H9 (cell line): ENCODE measurements around the gene ALG14. TPM values are rescaled to one million over a fixed set of nuclear protein-coding genes. Genes with fewer than 3 reads are reported as not detected.

ENCODE experiments used
- DNase-seq: peaks from one replicate; pipeline ENCODE4 v3.0.0-alpha.2; 2017
- H2AFZ ChIP-seq: one replicate; pipeline ENCODE4 v1.6.1; 2013; ENCODE audit warnings: mild to moderate bottlenecking, low read length, control low read depth, moderate library complexity
- H2AK5ac ChIP-seq: 2 replicates; pipeline ENCODE4 v1.6.1; 2013; ENCODE audit warnings: low read length, control low read depth, mixed read lengths; ENCODE audit not compliant: insufficient read length
- H2BK120ac ChIP-seq: one replicate; pipeline ENCODE4 v1.6.1; 2013; ENCODE audit warnings: low read depth, mild to moderate bottlenecking, low read length, control low read depth, inconsistent platforms; ENCODE audit not compliant: poor library complexity, severe bottlenecking
- H2BK12ac ChIP-seq: 2 replicates; pipeline ENCODE4 v1.6.1; 2013; ENCODE audit warnings: low read length, control low read depth, mixed read lengths, low read depth; ENCODE audit not compliant: insufficient read length
- H2BK15ac ChIP-seq: 2 replicates; pipeline ENCODE4 v1.6.1; 2013; ENCODE audit warnings: low read depth, low read length, control low read depth
- H2BK20ac ChIP-seq: one replicate; pipeline ENCODE4 v1.6.1; 2013; ENCODE audit warnings: low read depth, mild to moderate bottlenecking, low read length, control low read depth, inconsistent platforms; ENCODE audit not compliant: poor library complexity, severe bottlenecking
- H2BK5ac ChIP-seq: 2 replicates; pipeline ENCODE4 v1.6.1; 2013; ENCODE audit warnings: low read length, control low read depth, mixed read lengths; ENCODE audit not compliant: insufficient read length
- H3K14ac ChIP-seq: 2 replicates; pipeline ENCODE4 v1.6.1; 2013; ENCODE audit warnings: low read length, control low read depth; ENCODE audit not compliant: insufficient read depth
- H3K18ac ChIP-seq: 2 replicates; pipeline ENCODE4 v1.6.1; 2013; ENCODE audit warnings: low read depth, mild to moderate bottlenecking, mixed read lengths, low read length, control low read depth; ENCODE audit not compliant: insufficient read length
- H3K23ac ChIP-seq: 2 replicates; pipeline ENCODE4 v1.6.1; 2013; ENCODE audit warnings: low read length, control low read depth, mixed read lengths, low read depth; ENCODE audit not compliant: insufficient read length
- H3K23me2 ChIP-seq: 2 replicates; pipeline ENCODE4 v1.6.1; 2013; ENCODE audit warnings: low read depth, mild to moderate bottlenecking, mixed read lengths, low read length, control low read depth; ENCODE audit not compliant: insufficient read length, poor library complexity, severe bottlenecking
- H3K27ac ChIP-seq: 2 replicates; pipeline ENCODE4 v1.5.1; 2013; ENCODE audit warnings: low read length, control low read depth, mixed read lengths, low read depth; ENCODE audit not compliant: insufficient read length
- H3K27me3 ChIP-seq: 2 replicates; pipeline ENCODE4 v1.6.1; 2013; ENCODE audit warnings: low read length, control low read depth, inconsistent platforms; ENCODE audit not compliant: insufficient read depth
- H3K4ac ChIP-seq: 2 replicates; pipeline ENCODE4 v1.6.1; 2013; ENCODE audit warnings: low read depth, mild to moderate bottlenecking, control low read depth, inconsistent platforms, low read length, moderate library complexity
- H3K4me1 ChIP-seq: 2 replicates; pipeline ENCODE4 v1.6.1; 2013; ENCODE audit warnings: low read length, control low read depth, inconsistent platforms; ENCODE audit not compliant: insufficient read depth
- H3K4me2 ChIP-seq: 2 replicates; pipeline ENCODE4 v1.6.1; 2013; ENCODE audit warnings: low read length, control low read depth, mixed read lengths; ENCODE audit not compliant: insufficient read length, insufficient read depth
- H3K56ac ChIP-seq: 2 replicates; pipeline ENCODE4 v1.6.1; 2013; ENCODE audit warnings: low read depth, mild to moderate bottlenecking, mixed read lengths, low read length, control low read depth; ENCODE audit not compliant: insufficient read length
- H3K79me1 ChIP-seq: 2 replicates; pipeline ENCODE4 v1.6.1; 2013; ENCODE audit warnings: low read depth, mild to moderate bottlenecking, moderate library complexity, low read length, control low read depth, inconsistent platforms; ENCODE audit not compliant: insufficient read depth, poor library complexity, severe bottlenecking
- H3K79me2 ChIP-seq: 2 replicates; pipeline ENCODE4 v1.6.1; 2013; ENCODE audit warnings: low read length, control low read depth, inconsistent platforms; ENCODE audit not compliant: insufficient read depth
- H3K9ac ChIP-seq: 2 replicates; pipeline ENCODE4 v1.6.1; 2013; ENCODE audit warnings: low read length, control low read depth, mixed read lengths; ENCODE audit not compliant: insufficient read length; ENCODE audit errors: extremely low read depth
- H3K9me3 ChIP-seq: one replicate; pipeline ENCODE4 v1.6.1; 2013; ENCODE audit warnings: low read depth, low read length, inconsistent platforms; ENCODE audit not compliant: control insufficient read depth
- H3T11ph ChIP-seq: one replicate; pipeline ENCODE4 v1.6.1; 2013; ENCODE audit warnings: mild to moderate bottlenecking, low read length, control low read depth, inconsistent platforms
- H4K20me1 ChIP-seq: one replicate; pipeline ENCODE4 v1.6.1; 2013; ENCODE audit not compliant: control insufficient read depth, insufficient read length, insufficient read depth
- H4K5ac ChIP-seq: 2 replicates; pipeline ENCODE4 v1.6.1; 2013; ENCODE audit warnings: low read depth, mild to moderate bottlenecking, mixed read lengths, low read length, control low read depth; ENCODE audit not compliant: insufficient read length
- H4K8ac ChIP-seq: replicated peaks from 2 replicates; pipeline ENCODE4 v1.6.1; 2013; ENCODE audit warnings: low read length, control low read depth, mixed read lengths, low read depth; ENCODE audit not compliant: insufficient read length
- H4K91ac ChIP-seq: 2 replicates; pipeline ENCODE4 v1.6.1; 2013; ENCODE audit warnings: low read depth, mild to moderate bottlenecking, moderate library complexity, mixed read lengths, low read length, control low read depth; ENCODE audit not compliant: insufficient read length
- H3K27ac Mint-ChIP-seq, 3 experiments: 2 replicates in 2 of 3; 3 replicates in 1 of 3; pipeline ENCODE4 v1.8.0; 2020 to 2021; ENCODE audit warnings: mixed read lengths in 3 of 3, mild to moderate bottlenecking in 1 of 3, moderate library complexity in 1 of 3
- H3K27me3 Mint-ChIP-seq: 2 replicates; pipeline ENCODE4 v1.8.0; 2021; ENCODE audit warnings: low read depth, mild to moderate bottlenecking, moderate library complexity, mixed read lengths
- H3K36me3 Mint-ChIP-seq, 3 experiments: 2 replicates in 2 of 3; 3 replicates in 1 of 3; pipeline ENCODE4 v1.8.0; 2020 to 2021; ENCODE audit warnings: low read depth in 3 of 3, mixed read lengths in 3 of 3; ENCODE audit not compliant: insufficient read depth in 1 of 3
- H3K4me1 Mint-ChIP-seq, 2 experiments: 2 replicates each; pipeline ENCODE4 v1.8.0; 2020; ENCODE audit warnings: mixed read lengths in 2 of 2
- H3K4me3 Mint-ChIP-seq, 2 experiments: 2 replicates in 1 of 2; 3 replicates in 1 of 2; pipeline ENCODE4 v1.8.0; 2020 to 2021; ENCODE audit warnings: mild to moderate bottlenecking in 2 of 2, mixed read lengths in 2 of 2, moderate library complexity in 1 of 2
- H3K9me3 Mint-ChIP-seq, 2 experiments: 2 replicates in 1 of 2; 3 replicates in 1 of 2; pipeline ENCODE4 v1.8.0; 2020; ENCODE audit warnings: mild to moderate bottlenecking in 2 of 2, mixed read lengths in 2 of 2, moderate library complexity in 1 of 2
- WGBS: extraction: QIAGEN DNeasy Blood & Tissue Kit; methylation state at CpG from one replicate; pipeline ENCODE4 v1.1.7; 2013; ENCODE audit warnings: missing lambda C conversion rate, low lambda C conversion rate, mixed read lengths; ENCODE audit not compliant: insufficient read length; ENCODE audit errors: extremely low coverage; 5-methylcytosine and 5-hydroxymethylcytosine counted together
- total RNA-seq: library from RNA; stranded (reverse); gene quantifications from 2 replicates; pipeline ENCODE4 v1.2.1, GENCODE V29; 2021
- TF ChIP-seq, protein P1 (sequence below): fragments of 200-600 bp; sonication (generic); conservative IDR thresholded peaks from 3 replicates; pipeline ENCODE4 v1.8.0; 2021; ENCODE audit warnings: antibody characterized with exemption, mild to moderate bottlenecking

ALG14 gene
- total RNA-seq, 1 experiment from 2014 or later, result 2.5 TPM

GRCh38 chr1:94927405-94928175, 145.2 kb downstream of the ALG14 start:
- WGBS, result no CpG with 5 or more reads among the region's 40 CpGs
- no peak overlapping the region for H2BK20ac ChIP-seq
- peaks cover 5% of the 10 kb centered on the region for H3K79me1 ChIP-seq
- H3K27me3 ChIP-seq, result no peaks in the 10 kb centered on the region
- peak overlapping the region; percentile 98 to 100 (median 100) for H3K27ac Mint-ChIP-seq
- H3K4me2 ChIP-seq, result peak overlapping the region; percentile 76
- H4K5ac ChIP-seq, result no peak overlapping the region
- H2BK12ac ChIP-seq, result peak overlapping the region; percentile 28
- peaks cover 0 to 2% of the 10 kb centered on the region in 2 experiments; a peak in 1 of 5 replicates for H3K9me3 Mint-ChIP-seq
- H3K79me2 ChIP-seq, result peaks cover 24% of the 10 kb centered on the region
- H3K4ac ChIP-seq, result peak overlapping the region; percentile 68; the same call in 1 of the 2 replicates
- no peaks in the 10 kb centered on the region for H3K27me3 Mint-ChIP-seq
- peaks cover 18 to 22% (median 18%) of the 10 kb centered on the region in 3 experiments for H3K36me3 Mint-ChIP-seq
- no peak overlapping the region for H2AFZ ChIP-seq
- peak overlapping the region; percentile 92 for H2BK120ac ChIP-seq
- peak overlapping the region; percentile 89 for H3T11ph ChIP-seq
- no peak overlapping the region for H3K56ac ChIP-seq
- H2BK15ac ChIP-seq, result no peak overlapping the region
- no peak overlapping the region for H2AK5ac ChIP-seq
- peaks cover 55 to 60% of the 10 kb centered on the region in 2 experiments for H3K4me1 Mint-ChIP-seq
- peak overlapping the region; percentile 85 to 94 for H3K4me3 Mint-ChIP-seq
- H3K23me2 ChIP-seq, result peaks cover 18% of the 10 kb centered on the region
- H3K27ac ChIP-seq, result peak overlapping the region; percentile 92
- peak; percentile 81 for DNase-seq
- peak overlapping the region; percentile 97 for H3K18ac ChIP-seq
- peak overlapping the region; percentile 96; the same call in 1 of the 2 replicates for H3K14ac ChIP-seq
- H3K4me1 ChIP-seq, result peaks cover 19% of the 10 kb centered on the region; the same call in 1 of the 2 replicates
- no peak overlapping the region for H3K23ac ChIP-seq
- H4K8ac ChIP-seq, result peak overlapping the region; percentile 11
- no peaks in the 10 kb centered on the region for H4K20me1 ChIP-seq
- TF ChIP-seq, protein P1, sequence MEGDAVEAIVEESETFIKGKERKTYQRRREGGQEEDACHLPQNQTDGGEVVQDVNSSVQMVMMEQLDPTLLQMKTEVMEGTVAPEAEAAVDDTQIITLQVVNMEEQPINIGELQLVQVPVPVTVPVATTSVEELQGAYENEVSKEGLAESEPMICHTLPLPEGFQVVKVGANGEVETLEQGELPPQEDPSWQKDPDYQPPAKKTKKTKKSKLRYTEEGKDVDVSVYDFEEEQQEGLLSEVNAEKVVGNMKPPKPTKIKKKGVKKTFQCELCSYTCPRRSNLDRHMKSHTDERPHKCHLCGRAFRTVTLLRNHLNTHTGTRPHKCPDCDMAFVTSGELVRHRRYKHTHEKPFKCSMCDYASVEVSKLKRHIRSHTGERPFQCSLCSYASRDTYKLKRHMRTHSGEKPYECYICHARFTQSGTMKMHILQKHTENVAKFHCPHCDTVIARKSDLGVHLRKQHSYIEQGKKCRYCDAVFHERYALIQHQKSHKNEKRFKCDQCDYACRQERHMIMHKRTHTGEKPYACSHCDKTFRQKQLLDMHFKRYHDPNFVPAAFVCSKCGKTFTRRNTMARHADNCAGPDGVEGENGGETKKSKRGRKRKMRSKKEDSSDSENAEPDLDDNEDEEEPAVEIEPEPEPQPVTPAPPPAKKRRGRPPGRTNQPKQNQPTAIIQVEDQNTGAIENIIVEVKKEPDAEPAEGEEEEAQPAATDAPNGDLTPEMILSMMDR, result no peak
- peak overlapping the region; percentile 83 for H3K9ac ChIP-seq
- H3K9me3 ChIP-seq, result no peaks in the 10 kb centered on the region
- peak overlapping the region; percentile 85 for H2BK5ac ChIP-seq
- H4K91ac ChIP-seq, result no peak overlapping the region
